OCI-LY1 (cell line): ENCODE data around the gene ABCA13.

Experiments used
- H2AFZ ChIP-seq: fragments of 200-600 bp; sonication (generic), shearing (Covaris generic); 2 replicates; pipeline ENCODE4 v1.6.0; 2014; ENCODE audit warnings: antibody characterized with exemption, mild to moderate bottlenecking, low read length
- H3F3A ChIP-seq: fragments of 200-600 bp; sonication (generic), shearing (Covaris generic); 2 replicates; pipeline ENCODE4 v1.6.0; 2014; ENCODE audit warnings: mild to moderate bottlenecking, antibody characterized with exemption, low read length, moderate library complexity; ENCODE audit not compliant: insufficient read depth
- H3K27ac ChIP-seq: fragments of 200-600 bp; sonication (generic); 2 replicates; pipeline ENCODE4 v1.5.1; 2014; ENCODE audit warnings: low read length, mixed run types, mild to moderate bottlenecking, low read depth; ENCODE audit not compliant: poor library complexity, severe bottlenecking
- H3K27me3 ChIP-seq: fragments of 200-600 bp; sonication (generic); 2 replicates; pipeline ENCODE4 v1.6.0; 2014; ENCODE audit warnings: antibody characterized with exemption, mild to moderate bottlenecking, low read length, moderate library complexity; ENCODE audit not compliant: insufficient read depth
- H3K36me3 ChIP-seq: fragments of 200-600 bp; sonication (generic); 2 replicates; pipeline ENCODE4 v1.6.1; 2014; ENCODE audit warnings: mild to moderate bottlenecking, antibody characterized with exemption, low read length, moderate library complexity, mixed read lengths; ENCODE audit not compliant: insufficient read depth
- H3K4me1 ChIP-seq: fragments of 200-600 bp; sonication (generic); 2 replicates; pipeline ENCODE4 v1.5.1; 2014; ENCODE audit warnings: mild to moderate bottlenecking, low read length, moderate library complexity; ENCODE audit not compliant: insufficient read depth, severe bottlenecking
- H3K4me2 ChIP-seq: fragments of 200-600 bp; sonication (generic), shearing (Covaris generic); 2 replicates; pipeline ENCODE4 v1.6.1; 2014; ENCODE audit warnings: low read length
- H3K4me3 ChIP-seq: fragments of 200-600 bp; sonication (generic); 2 replicates; pipeline ENCODE4 v1.5.1; 2014; ENCODE audit warnings: low read length, low read depth, mild to moderate bottlenecking, mixed read lengths; ENCODE audit not compliant: poor library complexity, severe bottlenecking
- H3K79me2 ChIP-seq: fragments of 200-600 bp; shearing (Covaris generic); 2 replicates; pipeline ENCODE4 v1.6.1; 2016; ENCODE audit warnings: mixed run types, low read length, mixed read lengths; ENCODE audit not compliant: insufficient read depth
- H3K9ac ChIP-seq: fragments of 200-600 bp; sonication (generic), shearing (Covaris generic); 2 replicates; pipeline ENCODE4 v1.6.1; 2014; ENCODE audit warnings: mild to moderate bottlenecking, low read length, mixed read lengths
- H3K9me2 ChIP-seq: fragments of 200-600 bp; sonication (generic), shearing (Covaris generic); 2 replicates; pipeline ENCODE4 v1.6.1; 2014; ENCODE audit warnings: low read depth, mild to moderate bottlenecking, low read length, mixed read lengths
- H3K9me3 ChIP-seq: fragments of 200-600 bp; shearing (Covaris generic); 2 replicates; pipeline ENCODE4 v1.6.1; 2014; ENCODE audit warnings: low read length, mixed read lengths
- H4K20me1 ChIP-seq: fragments of 200-600 bp; sonication (generic), shearing (Covaris generic); 2 replicates; pipeline ENCODE4 v1.6.0; 2016; ENCODE audit warnings: mild to moderate bottlenecking, low read length; ENCODE audit not compliant: insufficient read depth
- EZH2 ChIP-seq: fragments of 200-600 bp; sonication (generic), shearing (Covaris generic); IDR thresholded peaks from 2 replicates; pipeline ENCODE4 v1.8.0; 2017; ENCODE audit warnings: borderline replicate concordance, mixed run types, mild to moderate bottlenecking, antibody characterized with exemption, low read length, moderate library complexity, mixed read lengths
- TF ChIP-seq, protein P1 (sequence below): fragments of 200-600 bp; sonication (generic), shearing (Covaris generic); IDR thresholded peaks from 2 replicates; pipeline ENCODE4 v1.5.1; 2017; ENCODE audit warnings: mild to moderate bottlenecking, antibody characterized with exemption, low read length, moderate library complexity, mixed read lengths

The ABCA13 gene

DNA sequence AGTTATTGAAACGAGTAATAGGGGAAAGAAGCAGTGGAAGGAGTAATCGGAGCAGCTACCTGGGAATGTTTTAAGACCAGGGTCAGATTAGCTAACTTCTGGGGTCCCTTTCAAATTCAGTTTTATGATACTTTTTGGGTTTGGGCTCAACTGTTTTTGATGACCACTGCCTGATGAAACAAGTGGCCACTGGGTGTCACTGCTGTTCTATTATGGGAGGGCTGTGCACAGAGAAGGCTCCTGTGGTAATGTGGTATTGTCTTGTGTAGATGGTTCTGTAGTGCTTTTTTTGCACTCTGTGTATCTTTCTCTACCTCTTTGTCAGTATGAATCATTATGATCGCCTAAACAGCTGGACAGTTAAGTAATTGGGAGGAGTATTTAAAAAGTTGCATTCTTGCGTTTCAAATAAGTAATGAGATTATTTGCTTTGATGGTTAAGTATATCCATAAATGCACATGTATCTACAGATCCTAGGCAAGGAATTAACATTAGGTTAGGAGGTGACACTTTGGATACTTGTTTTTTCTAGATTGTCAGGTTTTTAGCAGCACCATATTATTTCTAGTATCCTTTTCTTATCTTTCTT is 128.4 kb downstream of the ABCA13 start:
- Histone ChIP-seq H4K20me1 (no peaks in the 10 kb centered on the region), H3K4me1 (no peaks in the 10 kb centered on the region), H3F3A (no peaks in the 10 kb centered on the region), H3K9me2 (no peaks in the 10 kb centered on the region), H3K9ac (no peak overlapping the region), H3K4me3 (no peak overlapping the region), H3K79me2 (no peaks in the 10 kb centered on the region), H3K4me2 (no peak overlapping the region), H3K27ac (no peak overlapping the region), H3K9me3 (no peaks in the 10 kb centered on the region), H3K27me3 (no peaks in the 10 kb centered on the region; the same call in 1 of the 2 replicates), H2AFZ (no peak overlapping the region), H3K36me3 (no peaks in the 10 kb centered on the region)
- TF ChIP-seq EZH2, result no peak
- TF ChIP-seq, protein P1, sequence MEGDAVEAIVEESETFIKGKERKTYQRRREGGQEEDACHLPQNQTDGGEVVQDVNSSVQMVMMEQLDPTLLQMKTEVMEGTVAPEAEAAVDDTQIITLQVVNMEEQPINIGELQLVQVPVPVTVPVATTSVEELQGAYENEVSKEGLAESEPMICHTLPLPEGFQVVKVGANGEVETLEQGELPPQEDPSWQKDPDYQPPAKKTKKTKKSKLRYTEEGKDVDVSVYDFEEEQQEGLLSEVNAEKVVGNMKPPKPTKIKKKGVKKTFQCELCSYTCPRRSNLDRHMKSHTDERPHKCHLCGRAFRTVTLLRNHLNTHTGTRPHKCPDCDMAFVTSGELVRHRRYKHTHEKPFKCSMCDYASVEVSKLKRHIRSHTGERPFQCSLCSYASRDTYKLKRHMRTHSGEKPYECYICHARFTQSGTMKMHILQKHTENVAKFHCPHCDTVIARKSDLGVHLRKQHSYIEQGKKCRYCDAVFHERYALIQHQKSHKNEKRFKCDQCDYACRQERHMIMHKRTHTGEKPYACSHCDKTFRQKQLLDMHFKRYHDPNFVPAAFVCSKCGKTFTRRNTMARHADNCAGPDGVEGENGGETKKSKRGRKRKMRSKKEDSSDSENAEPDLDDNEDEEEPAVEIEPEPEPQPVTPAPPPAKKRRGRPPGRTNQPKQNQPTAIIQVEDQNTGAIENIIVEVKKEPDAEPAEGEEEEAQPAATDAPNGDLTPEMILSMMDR, result peak; percentile 91

DNA sequence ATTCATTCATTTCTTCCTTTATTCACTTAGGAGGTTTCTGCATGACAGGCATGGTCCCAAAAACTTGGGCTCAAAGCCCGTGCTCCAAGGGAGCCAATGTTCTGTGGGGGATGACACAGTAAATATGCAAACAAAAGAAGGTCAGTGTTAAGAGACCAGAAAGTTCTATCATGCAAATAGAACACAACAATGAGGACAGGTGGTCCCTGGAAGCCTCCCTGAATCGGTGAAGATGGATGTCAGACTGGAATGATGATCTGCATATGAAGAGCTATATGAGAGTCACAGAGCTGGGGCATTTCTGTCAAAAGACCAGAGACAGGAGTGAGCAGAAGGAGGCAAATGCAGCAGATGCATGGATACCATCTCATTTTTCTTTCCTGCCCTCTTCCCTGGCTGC is 129.0 kb downstream of the ABCA13 start:
- H3K9me3 ChIP-seq, result no peaks in the 10 kb centered on the region
- no peak overlapping the region for H3K4me3 ChIP-seq
- no peaks in the 10 kb centered on the region for H3K36me3 ChIP-seq
- no peak overlapping the region for H3K27ac ChIP-seq
- H3K79me2 ChIP-seq, result no peaks in the 10 kb centered on the region
- no peaks in the 10 kb centered on the region for H3K9me2 ChIP-seq
- no peak overlapping the region for H2AFZ ChIP-seq
- no peak overlapping the region for H3K4me2 ChIP-seq
- H4K20me1 ChIP-seq, result no peaks in the 10 kb centered on the region
- H3K4me1 ChIP-seq, result no peaks in the 10 kb centered on the region
- no peaks in the 10 kb centered on the region for H3K27me3 ChIP-seq
- TF ChIP-seq EZH2, result no peak
- TF ChIP-seq, protein P1, result no peak
- H3F3A ChIP-seq, result no peaks in the 10 kb centered on the region
- no peak overlapping the region for H3K9ac ChIP-seq

GRCh38 chr7:48301201-48301600 is 129.9 kb downstream of the ABCA13 start:
- H3K4me2 ChIP-seq, result no peak overlapping the region
- TF ChIP-seq, protein P1, result no peak
- TF ChIP-seq EZH2, result no peak
- H4K20me1 ChIP-seq, result no peaks in the 10 kb centered on the region
- H3K9ac ChIP-seq, result no peak overlapping the region
- H3K27me3 ChIP-seq, result no peaks in the 10 kb centered on the region
- no peaks in the 10 kb centered on the region for H3K4me1 ChIP-seq
- no peak overlapping the region for H2AFZ ChIP-seq
- H3K27ac ChIP-seq, result no peak overlapping the region
- no peaks in the 10 kb centered on the region for H3K79me2 ChIP-seq
- H3K36me3 ChIP-seq, result no peaks in the 10 kb centered on the region
- no peaks in the 10 kb centered on the region for H3F3A ChIP-seq
- no peak overlapping the region for H3K4me3 ChIP-seq
- H3K9me2 ChIP-seq, result no peaks in the 10 kb centered on the region
- no peaks in the 10 kb centered on the region for H3K9me3 ChIP-seq
